HepG2 (cell line): ENCODE measurements around the gene SRC. TPM values are rescaled to one million over a fixed set of nuclear protein-coding genes. Genes with fewer than 3 reads are reported as not detected.

ENCODE experiments used
- FOXO4 ChIP-seq: sonication (generic); formaldehyde crosslinking; conservative IDR thresholded peaks from 2 replicates; pipeline ENCODE4 v1.8.1; 2023; ENCODE audit warnings: missing genetic modification reagents
- HMGXB3 ChIP-seq: sonication (generic); formaldehyde crosslinking; IDR thresholded peaks from 2 replicates; pipeline ENCODE4 v1.4.0; 2020; ENCODE audit warnings: missing genetic modification reagents, borderline replicate concordance
- KDM5B ChIP-seq: sonication (generic); formaldehyde crosslinking; IDR thresholded peaks from 2 replicates; pipeline ENCODE4 v1.4.0; 2020; ENCODE audit warnings: missing genetic modification reagents, mild to moderate bottlenecking, borderline replicate concordance
- KLF11 ChIP-seq: IDR thresholded peaks from 2 replicates; pipeline ENCODE4 v1.6.1; 2016; ENCODE audit warnings: missing compliant biosample characterization
- KMT2B ChIP-seq: IDR thresholded peaks from 2 replicates; pipeline ENCODE4 v1.6.1; 2016; ENCODE audit warnings: missing genetic modification reagents, missing compliant biosample characterization
- MZF1 ChIP-seq: sonication (generic); formaldehyde crosslinking; IDR thresholded peaks from 2 replicates; pipeline ENCODE4 v1.8.1; 2023; ENCODE audit warnings: mild to moderate bottlenecking, missing genetic modification reagents, borderline replicate concordance
- NFE2L2 ChIP-seq: fragments of 150-350 bp; IDR thresholded peaks from 2 replicates; pipeline ENCODE4 v1.6.1; 2014; ENCODE audit warnings: low read length
- NR0B2 ChIP-seq: sonication (generic); formaldehyde crosslinking; IDR thresholded peaks from 2 replicates; pipeline ENCODE4 v1.4.0; 2020; ENCODE audit warnings: mild to moderate bottlenecking, missing genetic modification reagents
- PCBP1 ChIP-seq: fragments of 200-400 bp; formaldehyde crosslinking; IDR thresholded peaks from 2 replicates; pipeline ENCODE4 v1.6.1; 2017; ENCODE audit warnings: mild to moderate bottlenecking, low read depth, low read length, borderline replicate concordance
- PRDM15 ChIP-seq: sonication (generic); formaldehyde crosslinking; IDR thresholded peaks from 2 replicates; pipeline ENCODE4 v1.4.0; 2020; ENCODE audit warnings: missing genetic modification reagents
- PRMT3 ChIP-seq: sonication (generic); formaldehyde crosslinking; IDR thresholded peaks from 2 replicates; pipeline ENCODE4 v1.8.1; 2022; ENCODE audit warnings: low read depth, mild to moderate bottlenecking, moderate library complexity, missing genetic modification reagents, borderline replicate concordance
- SRSF1 ChIP-seq: fragments of 200-400 bp; formaldehyde crosslinking; optimal IDR thresholded peaks from 2 replicates; pipeline ENCODE3; 2017; ENCODE audit warnings: mild to moderate bottlenecking, low read depth, low read length, moderate library complexity
- ZMAT3 ChIP-seq: sonication (generic); formaldehyde crosslinking; conservative IDR thresholded peaks from 2 replicates; pipeline ENCODE4 v1.7.0; 2021; ENCODE audit warnings: missing genetic modification reagents
- ZNF101 ChIP-seq: sonication (generic); formaldehyde crosslinking; IDR thresholded peaks from 2 replicates; pipeline ENCODE4 v1.4.0; 2020; ENCODE audit warnings: mild to moderate bottlenecking, low read depth, missing genetic modification reagents, borderline replicate concordance
- ZNF274 ChIP-seq: sonication (generic); formaldehyde crosslinking; IDR thresholded peaks from 2 replicates; pipeline ENCODE4 v1.5.1; 2020; ENCODE audit warnings: mild to moderate bottlenecking, missing genetic modification reagents
- ZNF782 ChIP-seq: sonication (generic); formaldehyde crosslinking; IDR thresholded peaks from 2 replicates; pipeline ENCODE4 v1.4.0; 2020; ENCODE audit warnings: missing genetic modification reagents, mild to moderate bottlenecking, borderline replicate concordance
- ZZZ3 ChIP-seq: sonication (generic); formaldehyde crosslinking; IDR thresholded peaks from 2 replicates; pipeline ENCODE4 v1.4.0; 2020; ENCODE audit warnings: missing genetic modification reagents, mild to moderate bottlenecking, borderline replicate concordance
- polyA plus RNA-seq, 8 experiments: library from polyadenylated mRNA; depleted of rRNA in 3 of 8; stranded (reverse) in 7 of 8; unstranded in 1 of 8; fragments of >200 nt; fragmentation: Illumina TruSeq in 4 of 8; extraction: Trizol in 4 of 8; gene quantifications; 2 replicates each; pipeline versions ENCODE4 v1.2.1 to v1.2.3, GENCODE V29; 2011 to 2016; ENCODE audit warnings: low read depth in 4 of 8, missing spikeins in 1 of 8, mixed read lengths in 1 of 8; ENCODE audit not compliant: insufficient read depth in 1 of 8
- total RNA-seq, 5 experiments: library from RNA; depleted of rRNA; stranded (reverse); fragments of >200 nt; fragmentation: Illumina TruSeq; extraction: Trizol; gene quantifications; 2 replicates each; pipeline ENCODE4 v1.2.3, GENCODE V29; 2016; ENCODE audit warnings: low read depth in 1 of 5

SRC gene
- total and polyA plus RNA-seq, 2 of the 13 experiments (the other 11 are each of a cell fraction or from before 2014, with no cell fraction given), result 54.7 to 192 TPM

- TF ChIP-seq NR0B2 (CRISPR knock-in tag), result no peak; the same call in 1 of the 2 replicates
- TF ChIP-seq KLF11, result no peak
- TF ChIP-seq ZNF782 (CRISPR knock-in tag), result peak; percentile 92; the same call in 1 of the 2 replicates
- no peak for TF ChIP-seq NFE2L2
- 0 out of 2 replicates have a peak, but pooled peaks have one; percentile 65 for TF ChIP-seq ZNF274
- TF ChIP-seq MZF1 (CRISPR knock-in tag), result no peak
- no peak for TF ChIP-seq KMT2B
- no peak for TF ChIP-seq ZMAT3
- no peak for TF ChIP-seq HMGXB3 (CRISPR knock-in tag)
- 0 out of 2 replicates have a peak, but pooled peaks have one; percentile 59 for TF ChIP-seq ZZZ3
- no peak for TF ChIP-seq PRMT3
- TF ChIP-seq SRSF1, result peak; percentile 59
- no peak for TF ChIP-seq PRDM15 (CRISPR knock-in tag)
- TF ChIP-seq KDM5B (CRISPR knock-in tag), result peak; percentile 77; the same call in 1 of the 2 replicates
- TF ChIP-seq PCBP1, result no peak
- TF ChIP-seq ZNF101, result no peak
- TF ChIP-seq FOXO4 (CRISPR knock-in tag), result no peak
Measured at GRCh38 chr20:37346535-37347346, 801 bp downstream of the SRC start (continued).
